Skeletal muscle satellite cell (primary cell): ENCODE results near the gene FOXP1.
A peak's percentile ranks its signal among the peaks of the same experiment; 100 is the strongest.

Experiments used
- H3K27me3 ChIP-seq: 2 replicates; pipeline ENCODE4 v1.7.0; 2013; ENCODE audit warnings: low read length; ENCODE audit not compliant: control insufficient read depth, insufficient read depth
- H3K36me3 ChIP-seq: 2 replicates; pipeline ENCODE4 v1.7.0; 2013; ENCODE audit warnings: mild to moderate bottlenecking, control low read depth, low read length; ENCODE audit not compliant: insufficient read depth
- H3K4me1 ChIP-seq: 2 replicates; pipeline ENCODE4 v1.7.0; 2013; ENCODE audit warnings: low read length; ENCODE audit not compliant: control insufficient read depth, insufficient read depth
- H3K4me2 ChIP-seq: 2 replicates; pipeline ENCODE4 v1.7.0; 2013; ENCODE audit warnings: mild to moderate bottlenecking, low read length
- H3K4me3 ChIP-seq: 2 replicates; pipeline ENCODE4 v1.7.0; 2013; ENCODE audit warnings: low read length
- H3K9ac ChIP-seq: 2 replicates; pipeline ENCODE4 v1.7.0; 2013; ENCODE audit warnings: mild to moderate bottlenecking, low read depth, low read length, moderate library complexity
- H3K9me3 ChIP-seq: replicated peaks from 2 replicates; pipeline ENCODE4 v1.7.0; 2013; ENCODE audit warnings: mild to moderate bottlenecking, control low read depth, low read length

The FOXP1 gene

DNA sequence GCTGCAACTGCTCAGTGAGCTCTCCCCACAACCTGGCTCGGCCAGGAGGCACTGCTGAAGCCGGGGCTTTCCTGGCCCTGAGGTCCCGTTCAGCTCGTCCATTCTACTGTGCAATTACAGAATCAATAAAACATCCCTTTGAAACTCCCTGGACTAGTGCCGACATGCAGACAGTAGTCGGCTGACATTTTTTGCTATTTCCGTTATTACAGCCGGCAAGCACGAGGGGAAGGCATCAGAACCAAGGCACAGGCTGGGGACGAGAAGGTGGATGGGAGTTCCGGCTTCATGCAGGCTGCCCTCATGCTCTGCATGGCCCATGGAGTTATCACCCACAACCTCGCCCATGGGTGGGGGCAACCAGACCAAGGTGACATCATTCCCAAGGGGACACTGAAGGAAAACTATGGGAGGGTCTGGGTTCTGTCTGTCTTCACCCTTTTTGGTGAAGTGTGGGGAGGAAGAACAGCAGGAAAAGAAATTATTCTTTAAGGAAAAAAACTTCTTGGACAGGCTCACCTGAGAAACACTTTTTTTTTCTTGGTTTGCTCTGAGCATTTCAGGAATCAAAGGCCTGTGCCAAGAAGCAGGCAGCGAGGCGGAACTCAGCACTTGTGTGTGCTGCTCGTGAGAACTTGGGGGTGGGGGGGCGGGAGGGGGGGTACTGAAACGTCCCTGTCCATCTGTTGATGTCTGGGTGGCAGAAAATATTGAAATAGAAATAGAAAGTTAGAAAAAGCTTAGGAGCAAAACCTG, 154.5 kb downstream of the FOXP1 start:
- no peaks in the 10 kb centered on the region for H3K27me3 ChIP-seq
- H3K4me2 ChIP-seq, result peak overlapping the region; percentile 34
- H3K36me3 ChIP-seq, result no peaks in the 10 kb centered on the region
- no peaks in the 10 kb centered on the region for H3K9me3 ChIP-seq
- no peak overlapping the region for H3K4me3 ChIP-seq
- peaks cover 28% of the 10 kb centered on the region for H3K4me1 ChIP-seq
- no peak overlapping the region for H3K9ac ChIP-seq

DNA sequence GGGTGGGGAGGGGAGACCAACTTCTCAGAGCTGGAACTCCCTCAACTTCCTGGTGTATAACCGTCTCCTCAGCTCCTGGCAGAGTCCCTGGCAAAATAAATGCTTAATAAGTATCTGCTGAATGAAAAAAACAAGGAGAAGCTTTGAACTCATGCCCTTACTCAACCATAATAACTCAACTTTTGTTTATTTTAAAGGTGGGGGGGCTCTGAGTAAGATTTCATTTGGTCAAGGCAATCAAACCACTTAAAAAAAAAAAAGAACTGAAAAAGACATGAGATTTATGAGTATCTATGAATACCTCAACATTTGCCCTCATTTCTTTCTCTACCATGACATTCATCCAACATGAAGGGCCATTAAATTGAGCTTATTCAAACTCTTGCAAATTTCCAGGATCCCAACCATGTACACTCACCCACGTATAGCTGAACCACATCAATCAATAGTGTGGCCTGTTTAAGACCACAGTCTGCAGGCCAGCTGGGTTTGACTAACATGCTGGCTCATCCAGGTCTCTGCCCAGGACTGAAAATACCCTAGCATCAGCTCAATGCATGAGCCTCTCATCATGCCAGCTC, 157.9 kb downstream of the FOXP1 start:
- Histone ChIP-seq H3K4me3 (no peak overlapping the region), H3K4me2 (peak overlapping the region; percentile 1), H3K36me3 (no peaks in the 10 kb centered on the region), H3K9ac (no peak overlapping the region), H3K4me1 (peaks cover 22% of the 10 kb centered on the region), H3K27me3 (no peaks in the 10 kb centered on the region), H3K9me3 (no peaks in the 10 kb centered on the region)

DNA sequence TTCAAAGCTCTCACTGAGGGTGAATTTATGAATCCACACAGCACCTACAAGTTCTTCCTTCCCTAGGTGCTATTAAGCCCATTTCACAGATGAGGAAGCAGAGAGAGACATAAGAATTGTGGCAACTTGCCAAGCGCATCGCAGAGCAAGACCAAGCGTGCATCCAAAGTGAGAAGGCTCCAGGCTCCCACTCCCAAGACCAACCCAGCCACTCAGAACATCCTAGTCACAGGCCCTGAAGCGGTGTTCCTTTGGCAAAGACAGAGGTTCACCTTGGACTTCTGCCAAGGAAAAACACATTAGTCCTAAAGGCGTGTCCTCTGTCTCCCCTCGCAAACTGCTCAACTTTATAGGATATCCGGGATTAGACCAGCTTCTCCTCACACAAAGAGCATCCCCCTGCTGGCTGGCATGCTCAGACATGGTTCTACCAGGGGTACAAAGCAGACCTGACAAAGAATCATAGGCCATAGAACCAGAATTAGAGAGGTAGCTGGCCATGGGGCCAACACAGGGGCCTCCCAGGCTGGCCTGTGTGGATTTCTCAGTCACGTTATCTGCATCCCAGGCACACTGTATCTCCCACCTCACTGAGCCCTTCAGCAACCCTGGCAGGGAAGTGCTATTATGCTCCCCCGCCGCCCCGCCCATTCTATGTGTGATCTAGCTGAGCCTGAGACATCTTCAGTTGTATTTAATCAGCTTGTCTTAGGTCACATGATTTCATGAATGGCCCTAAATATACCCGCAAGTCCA, 160.2 kb downstream of the FOXP1 start:
- Histone ChIP-seq H3K4me1 (peaks cover 14% of the 10 kb centered on the region), H3K27me3 (no peaks in the 10 kb centered on the region), H3K9ac (no peak overlapping the region)

DNA sequence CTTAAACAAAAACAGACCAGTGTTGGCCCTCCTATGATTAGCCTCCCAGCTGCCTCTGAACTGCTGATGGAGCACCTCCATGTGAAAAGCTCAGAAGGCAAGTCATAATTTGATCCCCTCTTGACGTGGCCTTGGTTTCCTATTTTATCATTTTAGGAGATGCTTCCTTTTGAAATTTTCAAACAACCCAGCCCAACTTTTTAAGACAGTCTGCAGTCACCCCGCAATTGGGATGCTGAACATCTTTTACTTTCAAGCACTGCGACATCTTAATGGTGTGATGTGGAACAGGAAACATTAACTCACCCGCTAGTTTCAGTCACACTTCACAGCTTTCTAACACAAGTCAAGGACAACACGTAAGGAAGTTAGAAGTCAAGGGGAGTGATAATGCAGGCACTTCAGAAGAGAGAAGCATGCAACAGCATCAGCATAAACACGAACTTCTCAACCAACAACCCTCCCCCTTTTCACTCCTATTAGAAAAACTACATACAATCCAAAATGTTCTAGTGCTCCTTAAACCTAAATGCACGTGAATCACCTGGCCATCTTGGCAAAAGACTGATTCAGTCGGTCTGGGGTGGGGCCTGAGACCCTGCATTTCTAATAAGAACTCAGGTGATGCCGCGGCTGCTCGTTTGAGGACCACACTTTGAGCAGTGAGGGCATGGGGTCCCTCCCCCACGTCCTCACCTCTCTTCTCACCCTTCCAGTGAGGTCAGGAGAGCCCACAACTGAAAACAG, 161.5 kb downstream of the FOXP1 start:
- H3K4me1 ChIP-seq, result peaks cover 14% of the 10 kb centered on the region
- H3K9ac ChIP-seq, result no peak overlapping the region

More for the DNA sequence above, 160.2 kb downstream of the FOXP1 start:
- H3K4me3 ChIP-seq, result no peak overlapping the region
- no peaks in the 10 kb centered on the region for H3K9me3 ChIP-seq
- no peaks in the 10 kb centered on the region for H3K36me3 ChIP-seq
- no peak overlapping the region for H3K4me2 ChIP-seq

DNA sequence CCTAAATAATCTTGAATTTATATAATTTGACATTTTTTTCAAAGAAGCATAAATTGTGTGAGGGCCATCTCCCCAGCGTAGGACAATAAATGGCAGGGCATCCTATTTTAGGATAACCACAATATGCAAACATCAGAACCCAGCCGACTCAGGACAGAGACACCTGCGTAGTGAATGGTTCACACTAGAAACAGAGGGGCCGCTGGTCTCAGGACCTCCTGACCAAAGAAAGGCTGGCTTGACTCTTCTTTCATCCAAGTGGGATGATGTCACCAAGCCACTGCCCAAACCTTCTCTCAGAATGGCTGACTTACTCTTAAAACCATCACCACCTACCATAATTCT, 162.1 kb downstream of the FOXP1 start:
- Histone ChIP-seq H3K9ac (no peak overlapping the region), H3K4me2 (no peak overlapping the region), H3K9me3 (no peaks in the 10 kb centered on the region), H3K27me3 (no peaks in the 10 kb centered on the region), H3K36me3 (no peaks in the 10 kb centered on the region), H3K4me1 (peaks cover 14% of the 10 kb centered on the region), H3K4me3 (no peak overlapping the region)

More for the DNA sequence above, 161.5 kb downstream of the FOXP1 start:
- H3K4me2 ChIP-seq, result no peak overlapping the region
- H3K36me3 ChIP-seq, result no peaks in the 10 kb centered on the region
- no peaks in the 10 kb centered on the region for H3K9me3 ChIP-seq
- H3K27me3 ChIP-seq, result no peaks in the 10 kb centered on the region
- H3K4me3 ChIP-seq, result no peak overlapping the region

DNA sequence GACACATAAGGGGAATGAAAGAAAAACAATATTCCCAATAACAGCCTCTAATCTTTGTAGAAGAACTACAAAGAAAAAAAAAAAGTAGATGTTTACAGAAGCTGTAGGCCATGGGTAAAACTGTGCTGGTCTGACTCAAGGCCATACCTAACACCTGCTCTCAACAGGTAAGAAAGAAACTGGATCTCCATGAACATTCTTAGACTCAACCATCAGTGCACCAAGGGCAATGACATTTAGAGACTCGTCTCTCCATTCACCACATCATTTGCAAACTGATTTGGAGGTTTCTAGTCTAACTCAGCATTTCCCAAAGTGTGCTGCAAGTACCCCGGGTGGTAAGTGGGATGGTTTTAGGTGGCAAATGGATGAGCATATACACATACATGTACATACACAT, 164.2 kb downstream of the FOXP1 start:
- H3K9me3 ChIP-seq, result no peaks in the 10 kb centered on the region
- no peaks in the 10 kb centered on the region for H3K36me3 ChIP-seq
- H3K4me2 ChIP-seq, result no peak overlapping the region
- H3K4me3 ChIP-seq, result no peak overlapping the region
- H3K27me3 ChIP-seq, result no peaks in the 10 kb centered on the region
- H3K4me1 ChIP-seq, result no peaks in the 10 kb centered on the region
- H3K9ac ChIP-seq, result no peak overlapping the region

DNA sequence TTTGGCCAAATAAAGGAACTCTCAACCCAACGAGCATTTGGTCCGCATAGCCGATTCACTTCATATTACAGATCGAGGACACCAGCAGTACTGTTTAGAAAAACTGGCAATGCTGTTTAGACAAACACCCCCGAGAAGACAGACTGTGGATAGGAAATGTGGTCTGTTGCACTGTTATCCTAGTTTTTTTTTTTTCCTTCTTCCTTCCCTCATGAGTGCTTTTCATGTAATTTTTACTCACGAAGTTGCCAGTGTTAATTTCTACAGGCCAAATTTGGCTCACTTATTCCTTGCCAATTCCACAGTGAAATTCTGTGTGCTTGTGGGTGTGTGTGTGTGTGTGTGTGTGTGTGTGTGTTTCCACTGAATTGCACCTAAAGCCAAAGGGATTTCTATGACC, 165.7 kb downstream of the FOXP1 start:
- H3K36me3 ChIP-seq, result no peaks in the 10 kb centered on the region
- H3K4me3 ChIP-seq, result no peak overlapping the region
- no peak overlapping the region for H3K9ac ChIP-seq
- H3K4me2 ChIP-seq, result no peak overlapping the region
- H3K9me3 ChIP-seq, result no peaks in the 10 kb centered on the region
- no peaks in the 10 kb centered on the region for H3K4me1 ChIP-seq
- H3K27me3 ChIP-seq, result no peaks in the 10 kb centered on the region

DNA sequence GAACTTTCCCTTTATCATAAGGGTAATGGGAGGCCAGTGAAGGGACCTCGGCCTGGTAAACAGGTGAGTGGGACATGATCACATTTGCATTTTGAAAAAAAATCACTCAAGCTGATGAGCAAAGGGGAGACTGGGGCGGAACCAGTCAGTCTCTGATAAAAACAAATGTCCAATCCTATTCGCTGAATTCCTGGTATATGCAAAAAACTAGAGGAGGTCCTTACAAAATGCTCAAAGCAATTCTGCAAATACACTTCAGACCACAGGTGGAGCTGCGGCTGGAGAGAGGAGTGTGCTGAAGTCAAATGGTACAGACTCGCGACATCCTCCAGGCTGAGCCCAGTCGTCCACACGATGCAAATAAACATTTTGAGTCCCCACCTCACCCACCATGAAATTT, 166.7 kb downstream of the FOXP1 start:
- H3K4me2 ChIP-seq, result no peak overlapping the region
- no peaks in the 10 kb centered on the region for H3K36me3 ChIP-seq
- no peaks in the 10 kb centered on the region for H3K27me3 ChIP-seq
- no peaks in the 10 kb centered on the region for H3K4me1 ChIP-seq
- H3K4me3 ChIP-seq, result no peak overlapping the region
- H3K9ac ChIP-seq, result no peak overlapping the region
- no peaks in the 10 kb centered on the region for H3K9me3 ChIP-seq

DNA sequence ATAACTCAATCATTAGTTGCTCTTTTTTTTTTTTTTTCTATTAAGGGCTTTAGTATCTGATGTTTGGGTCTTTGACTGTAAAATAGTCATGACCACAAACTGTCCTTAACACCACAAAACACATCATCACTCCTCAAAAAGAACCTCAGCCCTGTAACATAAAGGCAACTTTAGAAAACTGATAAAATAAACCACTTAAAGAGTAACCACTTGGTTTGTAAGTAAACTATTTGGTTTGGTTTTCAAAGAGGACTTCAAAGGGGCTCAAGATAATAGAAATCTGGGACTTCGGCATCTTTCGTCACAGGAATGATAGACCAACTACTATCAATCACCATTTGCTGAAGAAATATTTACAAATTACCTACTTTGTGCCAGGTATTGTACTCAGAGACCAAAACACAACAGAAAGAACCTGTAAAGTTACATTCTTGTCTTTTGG, 167.8 kb downstream of the FOXP1 start:
- Histone ChIP-seq H3K4me3 (no peak overlapping the region), H3K9me3 (no peaks in the 10 kb centered on the region), H3K36me3 (no peaks in the 10 kb centered on the region), H3K27me3 (no peaks in the 10 kb centered on the region), H3K4me1 (no peaks in the 10 kb centered on the region), H3K4me2 (no peak overlapping the region), H3K9ac (no peak overlapping the region)

DNA sequence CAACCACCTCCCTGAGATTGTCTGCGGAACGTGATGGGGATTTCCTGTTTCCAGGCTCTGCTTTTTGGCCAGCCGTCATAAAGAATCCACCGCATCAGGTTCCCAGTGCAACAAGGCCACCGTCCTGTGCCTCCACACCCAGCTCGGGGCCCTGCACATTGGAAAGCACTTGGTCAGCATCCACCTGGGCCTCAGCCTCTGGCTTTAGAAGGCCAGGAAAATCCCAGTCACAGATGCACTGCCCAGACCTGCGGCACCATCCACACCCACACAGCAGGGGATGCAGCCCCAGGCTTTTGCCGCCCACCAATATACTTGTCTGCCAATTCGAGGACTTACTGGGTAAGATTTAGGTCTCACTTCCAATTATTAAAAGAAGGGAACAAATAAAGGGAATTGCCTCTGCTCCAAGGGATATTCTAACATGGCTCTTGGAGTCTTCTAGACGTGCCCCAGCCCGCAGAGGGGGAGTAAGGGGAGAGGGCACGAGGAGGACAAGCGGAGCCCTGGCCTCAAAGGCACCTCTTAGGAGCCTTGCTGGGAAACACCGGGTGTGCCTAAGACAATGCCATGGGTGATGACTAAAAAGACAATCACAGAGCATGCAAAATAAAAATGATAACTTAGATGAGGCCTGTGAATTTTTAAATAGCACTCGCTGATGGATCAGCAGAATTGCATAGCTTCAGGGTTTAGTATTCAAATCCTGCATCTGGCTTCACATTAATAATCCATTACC, 169.2 kb downstream of the FOXP1 start:
- Histone ChIP-seq H3K36me3 (no peaks in the 10 kb centered on the region), H3K4me1 (no peaks in the 10 kb centered on the region), H3K4me3 (no peak overlapping the region), H3K9me3 (no peaks in the 10 kb centered on the region), H3K9ac (no peak overlapping the region), H3K4me2 (no peak overlapping the region), H3K27me3 (no peaks in the 10 kb centered on the region)

DNA sequence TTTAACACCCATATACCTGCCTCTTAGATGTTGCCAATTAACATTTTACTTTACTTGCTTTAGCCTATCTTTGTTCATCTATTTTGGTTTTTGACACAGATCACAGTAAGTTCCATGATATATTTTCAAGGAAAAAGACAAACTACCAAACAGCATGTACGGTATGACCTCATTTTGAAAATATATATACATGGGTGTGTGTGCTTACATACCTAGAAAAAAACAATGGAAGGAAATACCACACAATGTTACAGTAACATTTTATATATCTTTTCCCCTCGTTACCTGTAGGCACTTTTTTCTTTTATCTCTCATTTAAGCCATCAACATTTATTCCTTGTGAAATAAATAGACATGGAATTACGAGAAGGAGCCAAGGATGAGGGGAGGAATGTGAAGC, 170.0 kb downstream of the FOXP1 start:
- no peaks in the 10 kb centered on the region for H3K4me1 ChIP-seq
- H3K4me2 ChIP-seq, result no peak overlapping the region
- no peak overlapping the region for H3K9ac ChIP-seq

More for the DNA sequence above, 170.0 kb downstream of the FOXP1 start:
- H3K4me3 ChIP-seq, result no peak overlapping the region
- no peaks in the 10 kb centered on the region for H3K9me3 ChIP-seq
- no peaks in the 10 kb centered on the region for H3K27me3 ChIP-seq
- no peaks in the 10 kb centered on the region for H3K36me3 ChIP-seq
